Calu3 (cell line): ENCODE results near the gene SCTR. TPM values are rescaled to one million over a fixed set of nuclear protein-coding genes. Genes with fewer than 3 reads are reported as not detected.

Source experiments
- BruUV-seq: library from RNA; stranded (reverse); fragments of 400-500 nt; replicated peaks from 2 replicates; lab custom pipeline; 2021; lab: Mats Ljungman, UMichigan
- CTCF ChIA-PET: fragments of 300-600 bp; sonication (Branson Sonifier 250); formaldehyde crosslinking; loops from one replicate; lab custom pipeline; 2022; ENCODE audit warnings: antibody characterized with exemption; lab: Charles Lee
- DNase-seq: peaks from one replicate; pipeline ENCODE4 v3.0.0; 2022
- H3K27ac Mint-ChIP-seq: one replicate; pipeline ENCODE4 v1.8.0; 2022; ENCODE audit warnings: mixed read lengths; ENCODE audit not compliant: unreplicated experiment
- H3K27me3 Mint-ChIP-seq: one replicate; pipeline ENCODE4 v1.8.0; 2022; ENCODE audit warnings: mixed read lengths; ENCODE audit not compliant: unreplicated experiment
- H3K36me3 Mint-ChIP-seq: one replicate; pipeline ENCODE4 v1.8.0; 2022; ENCODE audit warnings: mild to moderate bottlenecking, moderate library complexity, mixed read lengths; ENCODE audit not compliant: insufficient read depth, unreplicated experiment
- H3K4me1 Mint-ChIP-seq: one replicate; pipeline ENCODE4 v1.8.0; 2022; ENCODE audit warnings: mild to moderate bottlenecking, low read depth, mixed read lengths; ENCODE audit not compliant: unreplicated experiment
- H3K4me3 Mint-ChIP-seq: one replicate; pipeline ENCODE4 v1.8.0; 2022; ENCODE audit warnings: mild to moderate bottlenecking, low read depth, moderate library complexity, mixed read lengths; ENCODE audit not compliant: unreplicated experiment
- H3K9me3 Mint-ChIP-seq: one replicate; pipeline ENCODE4 v1.8.0; 2022; ENCODE audit warnings: low read depth, mixed read lengths; ENCODE audit not compliant: unreplicated experiment
- CTCF ChIP-seq: fragments of 200-600 bp; IDR thresholded peaks from one replicate; pipeline ENCODE4 v1.8.0; 2022; ENCODE audit warnings: antibody characterized with exemption; ENCODE audit not compliant: unreplicated experiment
- intact Hi-C: fragments of 100-400 bp; cut with micrococcal nuclease; formaldehyde crosslinking; loops from one replicate; pipeline ENCODE4 v1.10.0; 2022; ENCODE audit not compliant: unreplicated experiment
- total RNA-seq: library from RNA; stranded (reverse); gene quantifications from 2 replicates; pipeline ENCODE4 v1.2.3, GENCODE V29; 2022

SCTR gene
- total RNA-seq, 1 experiment from 2014 or later: 0.85 TPM

GRCh38 chr2:119473621-119474370, 50.5 kb downstream of the SCTR start:
- H3K4me3 Mint-ChIP-seq: no peak overlapping the region
- H3K36me3 Mint-ChIP-seq: no peaks in the 10 kb centered on the region
- no peak overlapping the region for H3K27ac Mint-ChIP-seq
- BruUV-seq: no TSS peak
- TF ChIP-seq CTCF: no peak
- peaks cover 8% of the 10 kb centered on the region for H3K4me1 Mint-ChIP-seq
- H3K9me3 Mint-ChIP-seq: no peaks in the 10 kb centered on the region
- intact Hi-C loops: loop anchor here (10.0 kb wide), 1 partner anchor 469 kb away; no protein-coding TSS in a partner anchor
- CTCF ChIA-PET: interaction anchor here (0.7 kb wide), 1 partner anchor 10 kb away, joined by 4 read pairs; no protein-coding TSS in a partner anchor
- H3K27me3 Mint-ChIP-seq: no peaks in the 10 kb centered on the region
- no peak for DNase-seq

GRCh38 chr2:119472749-119473148, 51.5 kb downstream of the SCTR start:
- CTCF ChIA-PET: no interaction called here
- no TSS peak for BruUV-seq
- no peak for TF ChIP-seq CTCF
- H3K27me3 Mint-ChIP-seq: no peaks in the 10 kb centered on the region
- DNase-seq: no peak
- no peaks in the 10 kb centered on the region for H3K9me3 Mint-ChIP-seq
- H3K4me1 Mint-ChIP-seq: peaks cover 8% of the 10 kb centered on the region
- no peak overlapping the region for H3K27ac Mint-ChIP-seq
- intact Hi-C loops: loop anchor here (10.0 kb wide), 1 partner anchor 468 kb away; no protein-coding TSS in a partner anchor
- no peak overlapping the region for H3K4me3 Mint-ChIP-seq
- H3K36me3 Mint-ChIP-seq: no peaks in the 10 kb centered on the region

- CTCF ChIA-PET: interaction anchor here (0.8 kb wide), 2 partner anchors 13 to 890 kb away, joined by 3 to 4 read pairs; no protein-coding TSS in a partner anchor
- TF ChIP-seq CTCF: no peak
- Mint-ChIP-seq H3K9me3 (no peaks in the 10 kb centered on the region), H3K4me3 (no peak overlapping the region), H3K27me3 (no peaks in the 10 kb centered on the region), H3K36me3 (no peaks in the 10 kb centered on the region), H3K4me1 (no peaks in the 10 kb centered on the region), H3K27ac (no peak overlapping the region)
- no TSS peak for BruUV-seq
- DNase-seq: no peak
- intact Hi-C loops: loop anchor here (10.0 kb wide), 1 partner anchor 465 kb away; no protein-coding TSS in a partner anchor
Measured at GRCh38 chr2:119469661-119470297, 54.5 kb downstream of the SCTR start.

GRCh38 chr2:119469131-119469530, 55.2 kb downstream of the SCTR start:
- no peaks in the 10 kb centered on the region for H3K9me3 Mint-ChIP-seq
- CTCF ChIA-PET: interaction anchor here (0.8 kb wide), 1 partner anchor 14 kb away, joined by 3 read pairs; no protein-coding TSS in a partner anchor
- no peaks in the 10 kb centered on the region for H3K36me3 Mint-ChIP-seq
- TF ChIP-seq CTCF: no peak
- intact Hi-C loops: no loop called here
- H3K27me3 Mint-ChIP-seq: no peaks in the 10 kb centered on the region
- DNase-seq: no peak
- BruUV-seq: no TSS peak
- no peak overlapping the region for H3K4me3 Mint-ChIP-seq
- no peak overlapping the region for H3K27ac Mint-ChIP-seq
- H3K4me1 Mint-ChIP-seq: no peaks in the 10 kb centered on the region
